Brain microvascular endothelial cell (primary cell): ENCODE measurements around the gene TRIM50.
"Not testable (repeated sequence)": the region's sequence is repeated elsewhere in the genome, so short reads cannot be mapped to it uniquely, and the experiment has no call there.

Experiments used
- DNase-seq: peaks from one replicate; pipeline ENCODE4 v3.0.0-alpha.2; 2020
- H3K27ac ChIP-seq: fragments of 250-450 bp; sonication (Bioruptor Pico); 2 replicates; pipeline ENCODE4 v1.5.1; 2020; ENCODE audit warnings: mild to moderate bottlenecking, moderate library complexity
- H3K27me3 ChIP-seq: fragments of 250-450 bp; sonication (Bioruptor Pico); replicated peaks from 2 replicates; pipeline ENCODE4 v1.5.1; 2020; ENCODE audit warnings: mild to moderate bottlenecking
- H3K36me3 ChIP-seq: fragments of 250-450 bp; sonication (Bioruptor Pico); replicated peaks from 2 replicates; pipeline ENCODE4 v1.5.1; 2020; ENCODE audit warnings: mild to moderate bottlenecking
- H3K4me3 ChIP-seq: 2 replicates; pipeline ENCODE4 v1.5.1; 2011; ENCODE audit warnings: low read depth, mild to moderate bottlenecking, control low read depth, low read length, moderate library complexity
- CTCF ChIP-seq: IDR thresholded peaks from 2 replicates; pipeline ENCODE4 v1.5.1; 2011; ENCODE audit warnings: low read depth, mild to moderate bottlenecking, moderate library complexity, low read length, control low read depth, inconsistent platforms; ENCODE audit errors: missing control alignments
- in situ Hi-C: cut with HindIII; loops from 2 replicates; pipeline ENCODE4 v1.10.0; 2017; ENCODE audit warnings: low sequenced_read_pairs, low pct_ligation_motif_present

TRIM50 gene

GRCh38 chr7:73330772-73331171 is 2.9 kb upstream of the TRIM50 start:
- no peak for TF ChIP-seq CTCF
- H3K27ac ChIP-seq = no peak overlapping the region
- H3K27me3 ChIP-seq = no peaks in the 10 kb centered on the region
- no peak for DNase-seq
- in situ Hi-C loops = no loop called here
- H3K36me3 ChIP-seq = no peaks in the 10 kb centered on the region
- H3K4me3 ChIP-seq = no peak overlapping the region

GRCh38 chr7:73329861-73330581 is 2.1 kb upstream of the TRIM50 start:
- Histone ChIP-seq H3K27me3 (no peaks in the 10 kb centered on the region), H3K27ac (no peak overlapping the region), H3K36me3 (no peaks in the 10 kb centered on the region), H3K4me3 (no peak overlapping the region)
- peak; percentile 19 for DNase-seq
- TF ChIP-seq CTCF = no peak
- in situ Hi-C loops = no loop called here

- TF ChIP-seq CTCF = no peak
- Histone ChIP-seq H3K27ac (no peak overlapping the region), H3K4me3 (no peak overlapping the region), H3K36me3 (no peaks in the 10 kb centered on the region), H3K27me3 (no peaks in the 10 kb centered on the region)
- in situ Hi-C loops = no loop called here
- no peak for DNase-seq
These were observed 814 bp upstream of the TRIM50 start for GRCh38 chr7:73328696-73329095.

GRCh38 chr7:73327449-73327848 is 433 bp downstream of the TRIM50 start:
- H3K36me3 ChIP-seq, H3K27me3 ChIP-seq, H3K4me3 ChIP-seq, DNase-seq, H3K27ac ChIP-seq, in situ Hi-C loops: not testable (repeated sequence)

GRCh38 chr7:73325424-73325823 is 2.5 kb downstream of the TRIM50 start:
- in situ Hi-C loops, H3K27me3 ChIP-seq, DNase-seq, H3K36me3 ChIP-seq, H3K4me3 ChIP-seq, H3K27ac ChIP-seq: not testable (repeated sequence)

- H3K36me3 ChIP-seq, H3K27me3 ChIP-seq, in situ Hi-C loops, H3K4me3 ChIP-seq, H3K27ac ChIP-seq: not testable (repeated sequence)
- DNase-seq = peak; percentile 22
- peak; percentile 78 for TF ChIP-seq CTCF
These were observed 3.6 kb downstream of the TRIM50 start for GRCh38 chr7:73324081-73324845.

GRCh38 chr7:73323434-73324080 is 4.3 kb downstream of the TRIM50 start:
- H3K36me3 ChIP-seq, in situ Hi-C loops, H3K27me3 ChIP-seq, H3K4me3 ChIP-seq, DNase-seq, H3K27ac ChIP-seq: not testable (repeated sequence)

- H3K4me3 ChIP-seq, H3K27me3 ChIP-seq, H3K27ac ChIP-seq, DNase-seq, H3K36me3 ChIP-seq, in situ Hi-C loops: not testable (repeated sequence)
These were observed 7.9 kb downstream of the TRIM50 start for GRCh38 chr7:73320009-73320408.

- in situ Hi-C loops, H3K27ac ChIP-seq, H3K4me3 ChIP-seq, DNase-seq, H3K27me3 ChIP-seq, H3K36me3 ChIP-seq: not testable (repeated sequence)
These were observed 8.3 kb downstream of the TRIM50 start for GRCh38 chr7:73319541-73319940.

- H3K36me3 ChIP-seq, in situ Hi-C loops, H3K27ac ChIP-seq, H3K4me3 ChIP-seq, H3K27me3 ChIP-seq, DNase-seq: not testable (repeated sequence)
These were observed 9.2 kb downstream of the TRIM50 start for GRCh38 chr7:73318656-73319204.
